Astrocyte of the cerebellum (primary cell): ENCODE measurements around the gene POLR2C.

Experiments
- DNase-seq: peaks from one replicate; pipeline ENCODE4 v3.0.0-alpha.2; 2011; ENCODE audit warnings: low read depth
- H3K4me3 ChIP-seq: 2 replicates; pipeline ENCODE4 v1.5.1; 2011; ENCODE audit warnings: mild to moderate bottlenecking, low read depth, low read length, moderate library complexity
- CTCF ChIP-seq: IDR thresholded peaks from 2 replicates; pipeline ENCODE4 v1.5.1; 2012; ENCODE audit warnings: low read length, low read depth, moderate library complexity, mild to moderate bottlenecking; ENCODE audit errors: missing control alignments
- in situ Hi-C: cut with HindIII; loops from 2 replicates; pipeline ENCODE4 v1.10.0; 2017; ENCODE audit warnings: low sequenced_read_pairs

Gene POLR2C

GRCh38 chr16:57507136-57508034 is 44.9 kb downstream of the POLR2C start:
- DNase-seq = no peak
- in situ Hi-C loops = loop anchor here (5.0 kb wide), 1 partner anchor 90 kb away; no protein-coding TSS in a partner anchor
- no peak overlapping the region for H3K4me3 ChIP-seq
- no peak for TF ChIP-seq CTCF

DNA sequence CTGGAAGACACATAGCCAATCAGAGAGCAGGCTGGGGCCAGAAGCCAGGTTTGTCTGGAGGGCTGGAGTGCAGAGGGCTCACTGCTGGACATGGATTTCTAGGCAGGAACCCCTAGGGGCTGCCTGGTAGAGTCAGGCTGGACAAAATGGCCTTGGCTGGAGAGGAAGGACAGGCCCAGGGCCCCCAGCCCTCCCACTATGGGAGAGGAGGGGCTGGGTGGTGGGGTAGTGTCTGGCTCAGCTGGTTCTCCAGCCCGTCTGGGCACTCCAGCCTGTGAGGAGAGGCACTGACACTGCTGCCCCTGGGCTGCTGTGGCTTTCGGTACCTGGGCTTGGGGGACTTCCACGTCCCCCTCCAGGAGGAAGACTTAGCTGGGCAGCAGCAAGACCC is 45.6 kb downstream of the POLR2C start:
- no peak overlapping the region for H3K4me3 ChIP-seq
- no peak for TF ChIP-seq CTCF
- in situ Hi-C loops = loop anchor here (5.0 kb wide), 1 partner anchor 91 kb away; no protein-coding TSS in a partner anchor
- DNase-seq = no peak

GRCh38 chr16:57509231-57509923 is 46.9 kb downstream of the POLR2C start:
- DNase-seq = no peak
- no peak overlapping the region for H3K4me3 ChIP-seq
- in situ Hi-C loops = loop anchor here (5.0 kb wide), 1 partner anchor 92 kb away; no protein-coding TSS in a partner anchor
- TF ChIP-seq CTCF = no peak

DNA sequence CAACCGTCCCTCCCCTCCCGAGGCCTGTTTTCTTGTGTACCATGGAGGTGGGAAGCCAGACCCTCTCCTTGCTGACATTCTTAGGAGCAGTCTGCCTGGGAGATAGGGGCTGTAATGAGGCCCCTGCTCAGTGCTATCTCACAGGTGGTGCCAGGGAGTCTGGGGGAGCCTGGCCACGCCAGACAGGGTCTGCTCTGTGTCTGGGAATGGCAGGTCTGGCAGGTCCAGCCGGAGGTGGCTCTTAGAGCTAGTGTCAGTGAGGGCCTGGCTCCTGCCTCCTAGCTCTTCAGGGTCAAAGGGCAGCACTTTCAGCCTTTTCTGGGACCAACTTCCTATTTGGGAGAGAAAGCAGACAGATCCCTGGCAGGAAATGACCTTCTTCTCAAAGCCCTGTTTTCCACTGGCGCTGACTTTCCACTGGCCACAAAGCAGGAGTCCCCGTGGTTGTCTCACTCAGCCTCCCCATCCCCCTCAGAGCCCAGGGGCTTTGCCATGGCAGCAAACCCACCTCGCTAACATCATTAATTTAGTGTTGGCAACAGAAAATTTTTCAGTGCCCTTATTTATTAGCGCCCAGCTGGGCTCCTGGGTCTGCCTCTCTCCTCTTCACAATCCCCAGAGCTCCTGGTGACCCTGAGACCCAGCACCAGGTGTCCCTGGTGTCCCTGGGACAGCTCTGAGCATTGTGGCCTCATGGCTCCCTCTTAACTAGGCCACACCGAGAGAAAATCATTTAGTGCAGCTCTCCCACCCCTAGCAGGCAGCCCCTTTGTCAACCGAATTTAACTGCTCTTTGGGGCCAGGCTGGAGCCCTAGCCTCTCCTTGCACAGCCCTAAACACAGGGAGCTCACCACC is 47.8 kb downstream of the POLR2C start:
- H3K4me3 ChIP-seq = no peak overlapping the region
- TF ChIP-seq CTCF = no peak
- no peak for DNase-seq
- in situ Hi-C loops = no loop called here

- in situ Hi-C loops = no loop called here
- H3K4me3 ChIP-seq = no peak overlapping the region
- no peak for DNase-seq
- TF ChIP-seq CTCF = no peak
These were observed 50.0 kb downstream of the POLR2C start for GRCh38 chr16:57512296-57513001.
